GM12865 (cell line): Measurements from ENCODE around the gene MLLT3.

Source experiments
- DNase-seq: peaks from one replicate; pipeline ENCODE4 v3.0.0; 2010; ENCODE audit warnings: low read depth
- H3K4me3 ChIP-seq: 2 replicates; pipeline ENCODE4 v1.5.1; 2011; ENCODE audit warnings: mild to moderate bottlenecking, low read depth, low read length, control low read depth
- CTCF ChIP-seq: IDR thresholded peaks from 2 replicates; pipeline ENCODE4 v1.5.1; 2011; ENCODE audit warnings: low read length, control low read depth, low read depth, inconsistent platforms; ENCODE audit not compliant: insufficient read depth; ENCODE audit errors: missing control alignments

The MLLT3 gene

DNA sequence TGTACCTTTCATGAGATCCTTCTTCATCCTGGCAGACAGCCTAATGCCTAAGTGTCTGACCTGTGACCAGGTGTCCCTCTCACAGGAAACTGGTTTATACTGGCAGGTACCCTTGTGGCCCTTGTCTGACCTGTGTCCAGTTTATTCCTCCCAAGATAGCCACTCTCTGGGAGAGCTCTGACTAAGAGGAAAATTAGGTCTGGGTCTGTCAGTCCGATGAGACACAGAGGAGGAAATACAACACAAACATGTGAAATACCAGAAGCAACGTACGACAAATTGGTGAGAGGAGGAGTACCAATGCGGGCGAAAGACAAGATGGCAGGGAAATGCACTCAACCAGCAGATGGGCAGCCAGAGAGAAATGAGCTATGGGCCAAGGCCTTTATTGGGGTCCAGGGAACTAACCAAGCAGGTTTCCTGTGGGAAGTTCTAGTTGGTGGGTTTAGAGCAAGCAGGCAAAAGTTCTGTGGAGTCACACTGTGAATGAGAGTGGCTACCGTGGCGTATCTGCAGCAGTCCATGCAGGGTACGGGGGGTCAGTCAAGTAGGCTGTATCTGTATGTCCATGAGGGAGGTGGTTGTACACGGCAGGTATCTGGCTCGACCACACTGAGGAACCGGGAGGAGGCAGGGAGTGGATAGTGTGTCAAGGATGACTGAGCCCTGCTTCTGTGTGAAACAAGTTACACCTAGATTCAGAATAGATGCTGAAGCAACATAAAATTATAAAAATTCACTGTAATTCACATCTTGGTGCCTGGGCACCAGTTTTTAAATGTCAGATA is 109.0 kb downstream of the MLLT3 start:
- TF ChIP-seq CTCF, result no peak
- no peak overlapping the region for H3K4me3 ChIP-seq
- no peak for DNase-seq

DNA sequence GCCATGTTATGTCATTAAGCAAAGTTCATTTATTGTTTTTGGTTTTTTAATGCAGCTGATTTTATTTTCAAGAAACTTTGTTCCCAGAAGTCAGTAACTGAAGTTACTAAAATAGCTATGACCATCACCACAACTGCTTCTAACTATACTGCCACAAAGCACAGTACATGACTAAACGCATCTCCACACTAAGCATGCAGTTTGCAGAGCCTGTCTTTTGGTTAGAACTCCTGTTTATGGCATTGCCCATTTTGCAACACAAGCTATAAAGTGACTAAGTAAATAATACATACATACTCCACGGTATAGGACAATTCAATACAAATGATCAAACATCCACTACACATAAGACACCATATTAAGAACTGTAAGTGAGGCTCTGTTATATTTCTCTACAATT is 109.7 kb downstream of the MLLT3 start:
- DNase-seq, result no peak
- H3K4me3 ChIP-seq, result no peak overlapping the region
- no peak for TF ChIP-seq CTCF

DNA sequence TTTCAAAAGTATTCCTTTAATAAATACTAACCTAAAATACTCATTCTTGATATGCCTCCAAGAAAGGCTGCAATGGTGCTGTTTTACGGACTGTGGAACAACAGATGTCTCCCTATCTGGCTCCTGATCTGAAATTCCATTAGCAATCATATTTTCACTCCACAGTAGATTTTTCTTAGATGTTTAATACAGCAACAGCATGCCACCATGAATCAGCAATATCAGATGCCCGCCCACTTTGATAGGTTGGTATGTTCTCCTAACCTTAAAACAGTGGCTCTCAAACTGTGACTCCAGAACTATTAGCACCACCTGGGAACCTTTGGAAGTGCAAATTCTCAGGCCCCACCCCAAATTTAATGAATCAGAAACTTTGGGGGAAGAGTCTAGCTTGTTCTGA is 110.2 kb downstream of the MLLT3 start:
- TF ChIP-seq CTCF, result no peak
- no peak overlapping the region for H3K4me3 ChIP-seq
- no peak for DNase-seq

DNA sequence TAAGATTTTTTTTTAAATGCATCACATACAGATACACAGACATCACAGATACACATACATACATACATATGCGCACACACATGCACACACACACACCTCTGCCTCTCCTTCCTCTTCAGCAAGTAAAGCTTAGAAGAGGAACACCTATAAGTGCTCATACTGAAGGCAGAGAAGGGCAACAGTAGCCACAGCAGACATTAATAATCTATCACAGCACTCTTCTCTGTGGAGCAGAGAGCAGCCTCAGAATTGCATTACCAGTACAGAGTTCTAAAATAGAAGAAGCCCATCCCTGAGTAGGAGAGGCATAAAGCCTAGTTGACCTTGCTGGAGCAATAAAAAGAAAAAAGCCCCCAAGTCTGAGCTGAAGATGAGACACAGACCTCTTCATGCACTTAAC is 110.6 kb downstream of the MLLT3 start:
- H3K4me3 ChIP-seq, result no peak overlapping the region
- TF ChIP-seq CTCF, result no peak
- DNase-seq, result no peak

DNA sequence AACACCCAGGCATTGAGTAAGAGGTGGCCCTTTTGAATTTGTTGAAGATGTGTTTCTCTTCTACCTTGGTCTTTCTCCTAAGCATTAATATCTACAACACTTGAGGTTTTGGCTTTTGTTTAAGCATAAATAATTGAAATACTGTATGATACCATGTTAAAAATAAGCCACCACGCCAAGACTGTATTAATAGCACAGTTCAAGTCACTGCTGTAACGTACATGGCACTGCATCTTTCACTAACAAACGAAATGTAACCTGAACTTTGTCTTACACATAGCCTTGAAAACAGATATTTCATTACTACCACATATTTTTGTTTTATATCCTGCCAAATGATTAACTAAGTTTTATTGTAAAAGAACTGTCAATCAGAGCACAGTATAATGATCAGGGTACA is 112.8 kb downstream of the MLLT3 start:
- DNase-seq, result no peak
- no peak overlapping the region for H3K4me3 ChIP-seq
- TF ChIP-seq CTCF, result no peak

DNA sequence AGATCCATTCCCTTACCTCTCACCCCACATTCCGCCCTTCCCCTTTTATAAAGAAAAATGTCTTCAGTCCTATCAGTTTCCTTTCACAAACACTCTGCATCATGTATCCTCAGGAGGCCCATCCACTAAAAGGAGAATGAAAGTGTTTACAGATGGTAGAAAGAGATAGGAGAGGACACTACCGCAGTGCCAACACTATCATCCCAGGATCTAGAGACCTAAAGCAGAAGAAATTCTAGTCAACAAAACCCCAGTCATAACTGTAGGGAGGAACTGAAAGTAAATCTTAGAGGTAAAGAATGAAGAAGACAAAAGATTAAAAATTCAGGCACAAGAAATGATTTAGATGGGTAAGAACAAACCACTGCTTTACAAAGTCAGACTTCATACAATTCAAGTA is 114.1 kb downstream of the MLLT3 start:
- H3K4me3 ChIP-seq, result no peak overlapping the region
- TF ChIP-seq CTCF, result no peak
- DNase-seq, result peak; percentile 55

GRCh38 chr9:20507431-20507830 is 114.9 kb downstream of the MLLT3 start:
- no peak for DNase-seq
- H3K4me3 ChIP-seq, result no peak overlapping the region
- TF ChIP-seq CTCF, result no peak
